Measurements from ENCODE around the gene KIF13A.
"Not testable (repeated sequence)": the region's sequence is repeated elsewhere in the genome, so short reads cannot be mapped to it uniquely, and the experiment has no call there.

DNA sequence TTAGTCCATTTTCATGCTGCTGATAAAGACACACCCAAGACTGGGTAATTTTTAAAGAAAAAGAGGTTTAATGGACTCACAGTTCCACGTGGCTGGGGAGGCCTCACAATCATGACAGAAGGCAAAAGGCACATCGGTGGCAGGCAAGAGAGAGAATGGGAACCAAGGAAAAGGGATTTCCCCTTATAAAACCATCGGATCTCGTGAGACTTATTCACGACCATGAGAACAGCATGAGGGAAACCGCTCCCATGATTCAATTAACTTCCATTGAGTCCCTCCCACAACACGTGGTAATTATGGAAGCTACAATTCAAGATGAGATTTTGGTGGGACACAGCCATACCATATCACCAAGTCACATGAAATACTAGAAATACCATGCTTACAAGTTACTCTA lies 142.5 kb downstream of the KIF13A start:
- TF ChIP-seq, protein P1, sequence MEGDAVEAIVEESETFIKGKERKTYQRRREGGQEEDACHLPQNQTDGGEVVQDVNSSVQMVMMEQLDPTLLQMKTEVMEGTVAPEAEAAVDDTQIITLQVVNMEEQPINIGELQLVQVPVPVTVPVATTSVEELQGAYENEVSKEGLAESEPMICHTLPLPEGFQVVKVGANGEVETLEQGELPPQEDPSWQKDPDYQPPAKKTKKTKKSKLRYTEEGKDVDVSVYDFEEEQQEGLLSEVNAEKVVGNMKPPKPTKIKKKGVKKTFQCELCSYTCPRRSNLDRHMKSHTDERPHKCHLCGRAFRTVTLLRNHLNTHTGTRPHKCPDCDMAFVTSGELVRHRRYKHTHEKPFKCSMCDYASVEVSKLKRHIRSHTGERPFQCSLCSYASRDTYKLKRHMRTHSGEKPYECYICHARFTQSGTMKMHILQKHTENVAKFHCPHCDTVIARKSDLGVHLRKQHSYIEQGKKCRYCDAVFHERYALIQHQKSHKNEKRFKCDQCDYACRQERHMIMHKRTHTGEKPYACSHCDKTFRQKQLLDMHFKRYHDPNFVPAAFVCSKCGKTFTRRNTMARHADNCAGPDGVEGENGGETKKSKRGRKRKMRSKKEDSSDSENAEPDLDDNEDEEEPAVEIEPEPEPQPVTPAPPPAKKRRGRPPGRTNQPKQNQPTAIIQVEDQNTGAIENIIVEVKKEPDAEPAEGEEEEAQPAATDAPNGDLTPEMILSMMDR (IDR thresholded peaks at IDR 0.05), result not testable (repeated sequence)
- TF ChIP-seq POLR2AphosphoS5 (IDR thresholded peaks at IDR 0.05), result not testable (repeated sequence)
